Cardiac muscle cell (in vitro differentiated cells and primary cell): ENCODE results near the gene BRDT. TPM values are rescaled to one million over a fixed set of nuclear protein-coding genes. Genes with fewer than 3 reads are reported as not detected.
A peak's percentile ranks its signal among the peaks of the same experiment; 100 is the strongest.

Experiments used
- DNase-seq, 2 donors: peaks; one replicate each; pipeline versions ENCODE4 v3.0.0 to v3.0.0-alpha.2; 2010 to 2017; ENCODE audit warnings: low read depth in 1 of 2, low spot score in 1 of 2
- H3K27ac ChIP-seq: fragments of 200-600 bp; sonication (generic); 2 replicates; pipeline ENCODE4 v1.5.1; 2016
- H3K27me3 ChIP-seq: fragments of 200-600 bp; sonication (generic); 2 replicates; pipeline ENCODE4 v1.6.0; 2016; ENCODE audit warnings: control low read depth
- H3K36me3 ChIP-seq: fragments of 200-600 bp; sonication (generic); 2 replicates; pipeline ENCODE4 v1.5.1; 2016; ENCODE audit warnings: control low read depth
- H3K4me1 ChIP-seq: fragments of 200-600 bp; sonication (generic); 2 replicates; pipeline ENCODE4 v1.8.1; 2017; ENCODE audit warnings: low read depth, mild to moderate bottlenecking, mixed run types
- H3K4me3 ChIP-seq: fragments of 200-600 bp; sonication (generic); 2 replicates; pipeline ENCODE4 v1.5.1; 2016; ENCODE audit warnings: mild to moderate bottlenecking
- H3K9me3 ChIP-seq: fragments of 200-600 bp; sonication (generic); 2 replicates; pipeline ENCODE4 v1.5.1; 2017; ENCODE audit warnings: low read depth, mild to moderate bottlenecking, control low read depth
- polyA plus RNA-seq: library from polyadenylated mRNA; unstranded; fragments of >200 nt; fragmentation: Nextera tagmentation; extraction: Ambion mirVana; gene quantifications from 2 replicates; pipeline ENCODE4 v1.2.1, GENCODE V29; 2016
- total RNA-seq: library from RNA; depleted of rRNA; stranded (reverse); fragments of >200 nt; gene quantifications from 2 replicates; pipeline ENCODE4 v1.2.3, GENCODE V29; 2016
- TF ChIP-seq, protein P1 (sequence below): IDR thresholded peaks from 2 replicates; pipeline ENCODE4 v1.5.1; 2012; ENCODE audit warnings: low read depth, mild to moderate bottlenecking, low read length

The BRDT gene
- total RNA-seq: not detected in 2 replicates
- polyA plus RNA-seq: not detected in 2 replicates

DNA sequence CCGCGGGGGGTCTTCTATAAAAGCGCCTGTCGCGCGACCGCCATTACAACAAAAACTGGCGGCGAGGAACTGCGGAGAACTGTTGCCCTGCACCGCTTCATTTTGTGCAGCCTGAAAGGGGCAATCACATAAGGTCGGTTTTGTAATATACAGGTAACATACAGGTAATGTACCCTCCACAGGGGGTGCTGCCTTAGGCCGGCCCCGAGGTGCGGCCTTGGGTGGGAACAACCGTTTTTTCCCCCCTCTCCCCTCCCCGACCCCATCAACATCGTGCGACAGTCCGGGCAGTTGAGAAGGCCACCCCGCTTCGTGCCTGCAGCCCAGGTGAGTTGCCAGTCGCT lies at the start of gene BRDT:
Gene BRDT, plus strand, starts transcription at position 46 of the 344 bp plus-strand sequence. CDS start 13,354 bp downstream, outside the sequence.
- H3K9me3 ChIP-seq: no peaks in the 10 kb centered on the region
- no peaks in the 10 kb centered on the region for H3K27me3 ChIP-seq
- DNase-seq: no peak
- no peak within 1 kb of the TSS for H3K27ac ChIP-seq
- TF ChIP-seq, protein P1, sequence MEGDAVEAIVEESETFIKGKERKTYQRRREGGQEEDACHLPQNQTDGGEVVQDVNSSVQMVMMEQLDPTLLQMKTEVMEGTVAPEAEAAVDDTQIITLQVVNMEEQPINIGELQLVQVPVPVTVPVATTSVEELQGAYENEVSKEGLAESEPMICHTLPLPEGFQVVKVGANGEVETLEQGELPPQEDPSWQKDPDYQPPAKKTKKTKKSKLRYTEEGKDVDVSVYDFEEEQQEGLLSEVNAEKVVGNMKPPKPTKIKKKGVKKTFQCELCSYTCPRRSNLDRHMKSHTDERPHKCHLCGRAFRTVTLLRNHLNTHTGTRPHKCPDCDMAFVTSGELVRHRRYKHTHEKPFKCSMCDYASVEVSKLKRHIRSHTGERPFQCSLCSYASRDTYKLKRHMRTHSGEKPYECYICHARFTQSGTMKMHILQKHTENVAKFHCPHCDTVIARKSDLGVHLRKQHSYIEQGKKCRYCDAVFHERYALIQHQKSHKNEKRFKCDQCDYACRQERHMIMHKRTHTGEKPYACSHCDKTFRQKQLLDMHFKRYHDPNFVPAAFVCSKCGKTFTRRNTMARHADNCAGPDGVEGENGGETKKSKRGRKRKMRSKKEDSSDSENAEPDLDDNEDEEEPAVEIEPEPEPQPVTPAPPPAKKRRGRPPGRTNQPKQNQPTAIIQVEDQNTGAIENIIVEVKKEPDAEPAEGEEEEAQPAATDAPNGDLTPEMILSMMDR: no peak
- no peak within 1 kb of the TSS for H3K4me3 ChIP-seq
- H3K4me1 ChIP-seq: no peaks in the 10 kb centered on the region
- no peaks in the 10 kb centered on the region for H3K36me3 ChIP-seq

DNA sequence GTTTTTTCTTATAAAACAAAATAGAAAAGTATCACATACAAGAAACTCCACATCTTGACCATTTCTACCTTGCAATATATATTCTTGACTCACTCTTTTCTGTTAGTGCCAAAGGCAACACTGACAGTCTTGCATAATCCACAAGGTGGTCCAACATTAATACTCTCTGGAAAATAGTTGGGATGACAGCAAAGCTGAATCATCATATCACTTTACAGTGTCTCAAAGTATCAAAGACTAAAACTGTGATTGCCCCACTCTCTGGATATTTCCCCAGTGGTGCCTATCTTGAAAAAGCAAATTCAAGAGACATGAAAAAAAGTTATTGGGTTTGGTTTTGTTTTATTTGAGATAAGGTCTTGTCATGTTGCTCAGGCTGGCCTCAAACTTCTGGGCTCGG lies 48.6 kb upstream of the BRDT start:
- Histone ChIP-seq H3K4me3 (no peak overlapping the region), H3K36me3 (no peaks in the 10 kb centered on the region), H3K27ac (no peak overlapping the region), H3K27me3 (no peaks in the 10 kb centered on the region), H3K9me3 (no peaks in the 10 kb centered on the region), H3K4me1 (peaks cover 11% of the 10 kb centered on the region)
- TF ChIP-seq, protein P1: no peak
- DNase-seq: peak in 1 of 2 donors; percentile 88

DNA sequence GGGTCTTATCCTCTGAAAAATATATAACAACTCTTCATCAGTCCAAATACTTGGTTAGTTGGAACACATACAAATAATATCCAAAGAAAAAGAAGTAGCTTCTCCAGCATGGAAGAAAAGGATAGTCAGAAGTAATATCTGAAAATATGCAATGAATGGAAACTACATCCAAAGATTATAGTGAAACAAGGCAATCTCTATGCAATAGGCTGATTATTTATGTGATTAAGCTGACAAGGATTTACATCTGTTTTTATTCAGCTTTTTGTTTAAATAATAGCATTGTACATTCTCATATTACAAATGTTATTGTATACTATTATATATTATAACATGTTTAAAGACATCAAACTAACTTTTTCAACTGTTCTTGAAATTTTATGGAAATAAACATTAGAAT lies 48.0 kb upstream of the BRDT start:
- no peak for DNase-seq
- H3K4me3 ChIP-seq: no peak overlapping the region
- H3K36me3 ChIP-seq: no peaks in the 10 kb centered on the region
- H3K4me1 ChIP-seq: peaks cover 11% of the 10 kb centered on the region
- H3K9me3 ChIP-seq: no peaks in the 10 kb centered on the region
- TF ChIP-seq, protein P1: no peak
- H3K27me3 ChIP-seq: no peaks in the 10 kb centered on the region
- no peak overlapping the region for H3K27ac ChIP-seq

GRCh38 chr1:91912266-91912665 lies 36.9 kb upstream of the BRDT start:
- Histone ChIP-seq H3K4me1 (no peaks in the 10 kb centered on the region), H3K27me3 (no peaks in the 10 kb centered on the region), H3K36me3 (no peaks in the 10 kb centered on the region), H3K4me3 (no peak overlapping the region), H3K27ac (no peak overlapping the region), H3K9me3 (no peaks in the 10 kb centered on the region)
- no peak for DNase-seq
- TF ChIP-seq, protein P1: no peak

DNA sequence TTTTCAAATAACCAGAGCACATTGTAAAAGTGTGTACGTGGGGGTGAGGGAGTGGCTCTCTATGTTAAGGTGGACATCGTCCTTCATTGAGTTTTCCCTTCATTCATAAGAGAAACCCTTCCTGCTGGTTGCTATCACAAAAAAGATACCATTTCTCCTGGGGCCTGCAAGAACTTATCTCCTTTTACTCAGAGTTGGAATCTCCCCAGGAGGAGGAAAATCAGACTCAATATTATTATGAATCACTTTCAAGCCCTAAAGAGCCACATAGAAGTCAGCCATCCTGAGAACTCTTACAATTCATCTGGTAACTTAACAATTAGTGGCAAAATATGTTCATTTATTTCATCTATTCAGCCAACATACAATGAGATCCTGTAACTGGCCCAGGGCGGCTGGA lies 36.2 kb upstream of the BRDT start:
- H3K4me1 ChIP-seq: no peaks in the 10 kb centered on the region
- peak in 1 of 2 donors; percentile 52 for DNase-seq
- no peaks in the 10 kb centered on the region for H3K9me3 ChIP-seq
- TF ChIP-seq, protein P1: no peak
- no peaks in the 10 kb centered on the region for H3K36me3 ChIP-seq
- no peak overlapping the region for H3K4me3 ChIP-seq
- no peaks in the 10 kb centered on the region for H3K27me3 ChIP-seq
- H3K27ac ChIP-seq: no peak overlapping the region

DNA sequence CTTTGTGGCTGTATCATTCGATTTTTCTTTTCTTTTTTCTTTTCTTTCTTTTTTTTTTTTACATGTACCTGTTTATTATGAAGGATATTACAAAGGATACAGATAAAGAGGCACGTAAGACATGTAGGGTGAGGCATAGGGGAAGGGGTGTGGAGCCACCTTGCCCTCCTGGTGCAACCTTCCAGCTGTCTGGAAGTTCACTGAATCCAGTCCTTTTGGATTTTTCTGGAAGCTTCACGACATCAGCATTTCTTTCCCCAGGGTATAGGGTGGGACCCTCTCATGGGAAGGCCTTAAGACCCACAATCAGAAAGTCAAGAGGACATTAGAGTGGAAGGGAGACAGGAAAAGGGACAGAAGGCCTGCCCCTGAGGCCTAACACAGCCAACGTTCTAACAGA lies 33.2 kb upstream of the BRDT start:
- no peaks in the 10 kb centered on the region for H3K4me1 ChIP-seq
- TF ChIP-seq, protein P1: no peak
- no peaks in the 10 kb centered on the region for H3K27me3 ChIP-seq
- no peaks in the 10 kb centered on the region for H3K36me3 ChIP-seq
- H3K9me3 ChIP-seq: no peaks in the 10 kb centered on the region
- no peak overlapping the region for H3K4me3 ChIP-seq
- H3K27ac ChIP-seq: no peak overlapping the region
- no peak for DNase-seq
